Superior temporal gyrus (tissue), 1 donor: ENCODE data around the gene MAP1A.
"Not testable (repeated sequence)": the region's sequence is repeated elsewhere in the genome, so short reads cannot be mapped to it uniquely, and the experiment has no call there.

Experiments
- DNase-seq: peaks from one replicate; pipeline ENCODE4 v3.0.0-alpha.2; 2016; ENCODE audit errors: extremely low spot score

The MAP1A gene

DNA sequence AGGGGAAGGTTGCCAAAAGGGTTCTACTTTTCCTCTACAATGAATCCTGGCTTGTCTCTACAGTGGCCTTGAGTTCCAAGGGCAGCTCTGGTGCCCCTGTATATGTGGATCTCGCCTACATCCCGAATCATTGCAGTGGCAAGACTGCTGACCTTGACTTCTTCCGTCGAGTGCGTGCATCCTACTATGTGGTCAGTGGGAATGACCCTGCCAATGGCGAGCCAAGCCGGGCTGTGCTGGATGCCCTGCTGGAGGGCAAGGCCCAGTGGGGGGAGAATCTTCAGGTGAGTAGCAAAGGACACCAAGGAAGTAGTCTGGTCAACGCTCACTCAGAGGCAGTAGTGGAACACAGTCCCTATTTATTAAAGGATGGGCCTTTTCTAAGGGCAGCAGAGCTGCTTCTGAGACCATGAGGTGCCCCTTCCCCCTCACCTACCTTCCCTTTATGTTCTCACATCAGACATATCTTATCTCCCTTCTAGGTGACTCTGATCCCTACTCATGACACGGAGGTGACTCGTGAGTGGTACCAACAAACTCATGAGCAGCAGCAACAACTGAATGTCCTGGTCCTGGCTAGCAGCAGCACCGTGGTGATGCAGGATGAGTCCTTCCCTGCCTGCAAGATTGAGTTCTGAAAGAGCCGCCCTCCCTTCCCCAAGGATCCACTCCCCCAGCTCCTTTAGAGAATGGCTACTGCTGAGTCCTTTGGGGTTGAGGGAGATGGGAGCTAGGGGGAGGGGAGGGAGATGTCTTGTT is 12.4 kb downstream of the MAP1A start:
- DNase-seq, result no peak

DNA sequence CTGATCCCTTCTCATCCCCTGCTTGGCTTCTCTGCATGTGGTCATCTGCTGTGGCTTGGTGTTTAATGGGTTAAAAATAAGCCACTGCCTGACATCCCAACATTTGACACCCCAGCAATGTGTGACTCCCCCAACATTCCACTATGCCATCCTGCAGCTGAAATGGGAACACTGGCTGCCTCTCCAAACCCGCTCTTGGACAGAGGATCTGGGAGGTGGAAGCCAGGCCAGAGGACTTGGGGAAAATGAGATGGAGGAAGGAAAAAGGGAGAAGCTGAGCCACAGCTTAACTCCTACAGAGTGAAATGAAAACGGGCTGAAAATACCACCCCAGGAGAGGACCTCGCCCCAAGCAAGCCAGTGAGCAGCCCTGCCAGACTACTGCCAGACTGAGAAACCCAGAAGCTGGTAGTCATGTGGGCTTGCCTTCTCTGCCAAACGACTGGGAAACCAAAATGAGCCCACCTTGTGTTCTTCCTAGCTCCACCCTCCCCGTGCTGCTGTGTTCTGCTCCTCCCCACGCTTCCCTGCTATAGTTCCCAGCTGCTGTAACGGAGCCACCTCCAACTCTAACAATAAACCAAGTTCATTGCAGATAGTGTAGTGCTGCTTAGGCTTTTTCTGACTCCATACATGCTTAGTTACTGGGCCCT is 13.7 kb downstream of the MAP1A start:
- DNase-seq, result no peak

DNA sequence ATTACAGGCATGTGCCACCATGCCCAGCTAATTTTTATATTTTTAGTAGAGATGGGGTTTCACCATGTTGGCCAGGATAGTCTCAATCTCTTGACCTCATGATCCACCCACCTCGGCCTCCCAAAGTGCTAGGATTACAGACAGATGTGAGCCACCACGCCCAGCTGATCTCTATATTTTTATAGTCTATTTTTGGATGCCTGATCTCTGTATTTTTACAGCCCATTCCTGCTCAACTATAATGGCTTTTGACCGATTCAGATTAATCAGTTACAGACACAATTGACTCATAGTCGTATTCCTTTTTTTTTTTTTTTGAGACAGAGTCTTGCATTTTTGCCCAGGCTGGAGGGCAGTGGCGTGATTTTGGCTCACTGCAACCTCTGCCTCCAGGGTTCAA is 15.4 kb downstream of the MAP1A start:
- not testable (repeated sequence) for DNase-seq

DNA sequence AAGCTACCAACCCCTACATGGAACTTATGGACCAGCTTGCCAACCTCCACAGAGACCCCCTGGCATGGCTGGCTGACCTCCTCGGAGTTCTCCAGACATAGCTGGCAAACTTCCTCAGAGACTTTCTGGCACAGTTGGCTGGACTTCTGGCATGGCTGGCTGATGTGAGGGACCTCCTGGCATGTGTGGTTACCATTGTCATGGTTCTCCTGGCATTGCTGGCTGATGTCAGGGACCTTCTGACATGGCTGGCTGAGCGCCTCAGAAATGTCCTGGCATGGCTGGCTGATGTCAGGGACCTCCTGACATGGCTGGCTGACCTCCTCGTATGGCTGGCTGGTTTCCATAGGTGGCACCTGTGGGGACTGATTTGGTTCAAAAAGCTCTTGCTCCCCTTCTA is 17.5 kb downstream of the MAP1A start:
- no peak for DNase-seq

DNA sequence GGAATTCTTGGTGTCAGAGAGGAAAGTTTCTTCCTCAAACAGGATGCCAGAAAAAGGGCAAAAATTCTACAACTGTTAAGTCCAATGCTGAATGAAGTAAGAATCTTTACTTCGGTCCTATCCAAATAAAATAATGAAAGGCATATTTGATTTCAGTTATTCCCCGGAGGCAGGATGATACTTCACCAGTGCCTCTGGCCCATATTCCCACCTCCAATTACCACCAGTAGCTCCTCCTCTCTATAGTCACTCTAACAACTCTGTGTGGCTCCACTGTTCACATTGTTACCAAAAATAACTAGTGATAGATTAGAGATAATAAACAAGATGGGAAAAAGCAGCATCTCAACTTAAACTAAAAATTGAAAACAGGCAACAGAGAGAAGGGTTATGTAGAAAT is 20.7 kb downstream of the MAP1A start:
- no peak for DNase-seq

DNA sequence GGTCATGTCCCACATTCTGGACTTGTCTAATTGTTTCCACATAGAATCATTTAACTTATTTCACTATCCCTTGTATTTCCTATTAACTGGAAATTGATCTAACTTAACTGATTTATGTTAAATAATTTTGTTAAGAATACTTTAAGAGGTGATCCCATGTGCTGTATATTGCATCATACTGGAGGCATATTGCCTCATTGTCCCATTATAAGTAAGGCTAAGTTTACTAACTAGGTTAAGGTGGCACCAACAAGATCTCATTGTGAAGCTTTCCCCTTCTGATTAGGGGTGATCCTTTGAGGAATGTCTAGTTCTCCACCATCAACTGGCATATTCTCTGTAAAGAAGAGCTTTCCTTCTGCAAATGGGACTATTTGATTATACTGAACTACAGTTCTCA is 24.4 kb downstream of the MAP1A start:
- DNase-seq, result no peak

DNA sequence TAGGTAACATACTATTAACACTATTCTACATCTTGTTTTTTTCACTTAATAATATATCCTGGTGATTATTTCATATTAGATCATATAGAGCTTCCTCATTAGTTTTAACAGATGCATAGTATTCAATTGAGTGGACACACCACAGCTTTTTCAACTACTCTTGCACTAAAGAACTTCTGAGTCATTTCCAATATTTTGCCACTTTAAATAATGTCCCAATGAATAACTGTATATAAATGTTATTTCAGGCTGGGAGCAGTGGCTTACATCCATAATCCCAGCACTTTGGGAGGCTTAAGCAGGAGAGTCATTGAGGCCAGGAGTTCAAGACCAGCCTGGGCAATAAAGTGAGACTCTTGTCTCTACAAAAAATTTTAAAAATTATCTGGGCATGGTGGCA is 26.9 kb downstream of the MAP1A start:
- DNase-seq, result no peak

DNA sequence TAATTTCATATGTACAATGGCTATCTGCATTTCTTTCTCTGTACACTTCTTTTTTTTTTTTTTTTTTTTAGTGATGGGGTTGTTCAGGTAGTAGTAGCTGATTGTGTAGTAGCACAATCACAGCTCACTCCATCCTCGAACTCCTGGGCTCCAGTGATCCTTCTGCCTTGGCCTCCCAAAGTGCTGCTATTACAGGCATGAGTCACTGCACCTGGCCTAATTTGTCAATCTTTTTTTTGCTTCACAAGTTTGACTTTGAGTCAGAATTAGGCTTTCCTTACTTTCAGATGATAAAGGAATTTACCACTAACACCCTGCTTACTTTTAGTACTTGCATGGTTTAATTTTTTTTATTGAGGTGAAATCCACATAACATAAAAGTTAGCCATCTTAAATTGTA is 28.0 kb downstream of the MAP1A start:
- no peak for DNase-seq

DNA sequence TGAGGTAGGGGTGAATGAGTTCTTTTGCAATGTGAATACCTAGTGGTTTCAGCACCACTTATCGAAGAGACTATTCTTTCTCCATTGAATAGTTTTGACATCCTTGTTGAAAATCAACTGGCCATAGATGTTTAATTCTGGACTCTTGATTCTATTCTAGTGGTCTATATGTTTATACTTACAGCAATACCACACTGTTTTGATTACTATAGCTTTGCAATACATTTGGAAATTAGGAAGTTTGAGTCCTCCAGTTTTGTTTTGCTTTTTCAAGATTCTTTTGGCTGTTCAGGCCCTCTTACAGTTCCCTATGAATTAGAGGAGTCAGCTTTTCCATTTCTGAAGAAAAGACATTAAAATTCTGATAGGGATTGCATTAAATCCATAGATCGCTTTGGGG is 30.1 kb downstream of the MAP1A start:
- DNase-seq, result no peak

DNA sequence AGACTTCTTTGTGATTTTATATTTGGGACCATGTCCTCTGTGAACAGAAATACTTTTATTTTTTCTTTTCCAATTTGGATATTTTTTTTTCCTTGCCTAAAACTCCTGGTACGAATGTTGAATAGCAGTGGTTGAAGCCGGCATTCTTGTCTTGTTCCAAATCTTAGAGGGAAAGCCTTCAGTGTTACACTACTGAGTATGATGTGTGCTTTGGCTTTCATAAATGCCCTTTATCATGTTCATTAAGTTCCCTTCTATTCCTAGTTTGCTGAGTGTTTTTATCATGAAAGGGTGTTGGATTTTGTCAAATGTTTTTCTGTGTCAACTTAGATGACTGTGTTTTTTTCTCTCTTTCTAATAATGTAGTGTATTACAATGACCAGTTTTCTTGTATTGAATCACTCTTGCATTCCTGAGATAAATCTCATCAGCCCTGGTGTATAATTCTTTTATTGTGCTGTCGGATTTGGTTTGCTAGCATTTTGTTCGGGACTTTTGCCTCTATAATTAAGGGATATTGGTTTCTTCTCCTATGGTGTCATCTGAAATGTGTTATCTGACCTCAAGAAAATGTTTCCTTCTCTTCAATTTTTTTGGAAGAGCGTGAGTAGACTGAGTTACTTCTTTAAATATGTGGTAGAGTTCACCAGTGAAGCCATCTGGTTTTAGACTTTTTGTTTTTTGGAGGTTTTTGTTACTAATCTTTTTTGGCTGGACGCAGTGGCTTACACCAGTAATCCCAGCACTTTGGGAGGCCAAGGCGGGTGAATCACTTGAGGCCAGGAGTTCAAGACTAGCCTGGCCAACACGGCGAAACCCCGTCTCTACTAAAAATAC is 33.3 kb downstream of the MAP1A start:
- DNase-seq, result no peak

DNA sequence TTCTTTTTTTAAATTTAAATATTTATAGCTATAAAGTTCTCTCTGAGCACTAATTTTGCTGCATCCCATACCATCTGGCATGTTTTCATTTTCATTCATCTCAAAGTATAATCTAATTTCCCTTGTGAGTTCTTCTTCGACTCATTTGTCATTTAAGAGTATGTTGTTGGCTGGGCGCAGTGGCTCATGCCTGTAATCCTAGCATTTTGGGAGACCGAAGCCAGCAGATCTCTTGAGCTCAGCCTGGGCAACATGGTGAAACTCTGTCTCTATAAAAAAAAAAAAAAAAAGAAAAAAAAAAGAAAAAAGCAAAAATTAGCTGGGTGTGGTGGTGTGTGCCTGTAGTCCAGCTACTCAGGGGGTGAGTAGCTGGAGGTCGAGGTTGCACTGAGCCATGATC is 34.8 kb downstream of the MAP1A start:
- no peak for DNase-seq

DNA sequence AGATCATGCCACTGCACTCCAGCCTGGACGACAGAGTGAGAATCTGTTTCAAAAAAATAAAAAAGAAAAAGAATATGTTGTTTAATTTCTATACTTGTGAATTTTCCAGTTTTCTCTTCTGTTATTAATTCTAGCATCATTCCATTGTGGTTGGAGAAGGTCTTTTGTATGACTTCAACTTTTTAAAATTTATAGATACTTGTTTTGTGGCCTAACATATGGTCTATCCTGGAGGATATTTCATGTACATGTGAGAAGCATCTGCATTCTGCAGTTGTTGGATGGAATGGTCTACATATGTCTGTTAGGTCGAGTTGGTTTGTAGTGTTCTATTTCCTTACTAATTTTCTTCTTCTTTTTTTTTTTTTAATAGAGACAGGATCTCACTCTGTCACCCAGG is 35.6 kb downstream of the MAP1A start:
- no peak for DNase-seq

DNA sequence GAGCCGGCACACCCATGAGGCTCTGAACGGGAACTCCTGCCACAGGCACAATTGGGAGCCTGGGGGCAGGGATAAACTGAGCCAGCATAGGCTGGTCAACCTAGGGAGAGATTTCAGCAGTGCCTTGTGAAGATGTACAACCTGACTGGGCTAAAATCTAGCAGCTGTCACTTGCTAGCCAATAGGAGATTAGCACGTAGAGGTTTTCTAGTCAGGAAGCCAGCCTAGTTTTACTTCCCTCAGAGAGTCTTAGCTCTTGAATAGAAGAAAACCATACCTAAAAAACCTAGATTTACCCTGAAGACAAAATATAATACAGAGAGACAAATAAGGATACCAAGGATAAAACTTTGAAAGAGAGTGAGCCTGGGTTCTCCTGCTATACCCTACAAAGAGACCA is 45.3 kb downstream of the MAP1A start:
- not testable (repeated sequence) for DNase-seq

DNA sequence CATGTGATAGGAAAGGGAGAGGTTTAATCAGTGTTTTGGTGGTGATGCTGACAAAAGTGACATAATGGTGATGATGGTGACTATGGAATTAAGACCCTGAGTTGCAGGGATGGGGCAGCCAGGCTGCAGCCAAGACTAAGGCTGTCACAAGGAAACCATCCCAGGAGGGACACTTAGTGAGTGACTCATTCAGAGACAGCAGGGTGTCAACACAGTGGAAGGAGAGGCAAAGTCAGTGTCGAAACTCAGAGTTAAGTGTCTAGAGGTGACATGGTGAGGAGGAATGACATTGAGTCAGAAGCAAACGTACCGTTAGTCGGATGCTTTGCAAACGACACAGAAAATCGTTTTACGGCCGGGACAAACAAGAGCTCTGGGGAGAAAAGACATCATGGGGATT is 46.4 kb downstream of the MAP1A start:
- not testable (repeated sequence) for DNase-seq

DNA sequence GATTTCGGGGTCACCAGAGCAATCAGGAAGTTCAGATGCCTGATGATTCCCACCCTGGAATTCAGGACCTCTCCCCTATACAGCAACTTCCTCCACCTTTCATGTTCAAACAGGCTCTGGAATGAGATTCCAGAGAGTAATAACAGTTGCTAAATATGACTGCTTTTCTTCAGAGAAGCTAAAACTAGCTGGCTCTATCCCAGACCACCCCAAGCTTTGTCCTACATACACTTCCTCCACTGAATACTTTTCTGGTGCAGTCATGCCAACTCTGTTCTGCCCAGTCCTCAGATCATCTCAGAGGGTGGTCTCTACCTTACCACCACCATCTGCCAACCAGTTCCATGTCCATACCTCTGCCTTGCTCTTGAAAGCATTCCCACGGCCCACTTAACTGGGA is 49.2 kb downstream of the MAP1A start:
- DNase-seq, result not testable (repeated sequence)

DNA sequence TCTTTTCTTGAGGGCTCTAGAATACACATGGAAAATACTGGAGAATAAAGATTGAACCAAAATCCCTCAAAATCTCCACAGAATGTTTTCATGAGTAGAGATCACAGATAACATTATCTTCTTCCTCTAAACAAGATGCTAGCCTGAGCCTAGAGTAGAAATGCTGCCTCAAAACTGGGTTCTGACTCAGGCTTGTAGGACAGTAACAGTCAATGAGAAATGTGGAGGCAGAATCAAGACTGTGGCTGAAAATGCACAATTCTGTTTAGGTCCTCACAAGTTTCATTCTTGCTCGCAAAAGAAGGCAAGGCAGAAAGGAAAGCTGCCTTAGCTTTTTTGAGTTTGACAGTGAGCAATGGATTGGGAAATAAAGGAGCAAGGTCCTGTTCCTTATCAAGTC is 57.2 kb downstream of the MAP1A start:
- DNase-seq, result not testable (repeated sequence)
